Sigmoid colon (tissue), 7 donors: ENCODE measurements around the gene SSC4D. TPM values are rescaled to one million over a fixed set of nuclear protein-coding genes. Genes with fewer than 3 reads are reported as not detected.
"Not testable (repeated sequence)": the region's sequence is repeated elsewhere in the genome, so short reads cannot be mapped to it uniquely, and the experiment has no call there.

Experiments used
- DNase-seq: peaks from one replicate; pipeline ENCODE4 v3.0.0-alpha.2; 2019
- H3K27ac ChIP-seq, 4 donors: fragments of 200-600 bp; sonication (generic); one replicate each; pipeline ENCODE4 v1.5.1; 2016 to 2019; ENCODE audit warnings: mild to moderate bottlenecking in 1 of 4
- H3K27me3 ChIP-seq, 3 donors: fragments of 200-600 bp; sonication (generic); one replicate each; pipeline ENCODE4 v1.5.1; 2019; ENCODE audit warnings: mild to moderate bottlenecking in 1 of 3
- H3K36me3 ChIP-seq, 4 donors: fragments of 200-600 bp; sonication (generic); one replicate each; pipeline ENCODE4 v1.5.1; 2016 to 2019
- H3K4me1 ChIP-seq, 4 donors: fragments of 200-600 bp; sonication (generic); one replicate each; pipeline ENCODE4 v1.5.1; 2017 to 2019
- H3K4me3 ChIP-seq, 4 donors: fragments of 200-600 bp; sonication (generic); one replicate each; pipeline ENCODE4 v1.5.1; 2017 to 2019; ENCODE audit warnings: mild to moderate bottlenecking in 2 of 4, moderate library complexity in 1 of 4
- H3K9me3 ChIP-seq, 4 donors: fragments of 200-600 bp in 3 of 4; sonication (generic) in 3 of 4; one replicate each; pipeline versions ENCODE4 v1.5.1 to v1.6.1; 2013 to 2019
- EP300 ChIP-seq, 4 donors: sonication (generic); formaldehyde crosslinking; IDR thresholded peaks; one replicate each; pipeline ENCODE4 v1.6.1; 2017; ENCODE audit warnings: antibody characterized with exemption in 4 of 4
- POLR2A ChIP-seq, 2 donors: fragments of 450-650 bp; IDR thresholded peaks; one replicate each; pipeline ENCODE4 v1.6.1; 2016; ENCODE audit warnings: antibody characterized with exemption in 2 of 2, mild to moderate bottlenecking in 2 of 2, moderate library complexity in 2 of 2
- POLR2AphosphoS5 ChIP-seq, 4 donors: sonication (generic); formaldehyde crosslinking; IDR thresholded peaks; one replicate each; pipeline ENCODE4 v1.6.1; 2017; ENCODE audit warnings: antibody characterized with exemption in 4 of 4
- WGBS, 2 donors: extraction: QIAGEN DNeasy Blood & Tissue Kit; methylation state at CpG; one replicate each; pipeline ENCODE4 v1.1.7; 2013; 5-methylcytosine and 5-hydroxymethylcytosine counted together
- intact Hi-C: fragments of 100-400 bp; cut with DNase I; formaldehyde crosslinking; loops from one replicate; pipeline ENCODE4 v1.15.1; 2023
- polyA plus RNA-seq, 3 donors: library from polyadenylated mRNA; stranded (reverse); fragments of 200-250 nt; gene quantifications; one replicate each; pipeline ENCODE4 v1.2.3, GENCODE V29; 2013
- total RNA-seq, 4 donors: library from RNA; depleted of rRNA; stranded (reverse); fragments of >200 nt; gene quantifications; one replicate each; pipeline ENCODE4 v1.1.0, GENCODE V29; 2016
- TF ChIP-seq, protein P1 (sequence below), 4 experiments: fragments of 450-650 bp in 3 of 4; fragments of 200-600 bp in 1 of 4; IDR thresholded peaks; one replicate each; pipeline ENCODE4 v1.5.1; 2016 to 2019; ENCODE audit warnings: antibody characterized with exemption in 4 of 4, mild to moderate bottlenecking in 3 of 4, moderate library complexity in 2 of 4
- donor health status: healthy with polysubstance abuse.
- donor health status: Bipolar disorder and iron deficiency.
- donor health status: healthy.

Gene SSC4D
- total RNA-seq (1 to 10 TPM in 1 of 4 donors, under 1 TPM in 1, not detected in 2; 0.71 to 3.6 TPM), polyA plus RNA-seq (1 to 10 TPM in 1 of 3 donors, under 1 TPM in 1, not detected in 1; 0.47 to 1.2 TPM)

DNA sequence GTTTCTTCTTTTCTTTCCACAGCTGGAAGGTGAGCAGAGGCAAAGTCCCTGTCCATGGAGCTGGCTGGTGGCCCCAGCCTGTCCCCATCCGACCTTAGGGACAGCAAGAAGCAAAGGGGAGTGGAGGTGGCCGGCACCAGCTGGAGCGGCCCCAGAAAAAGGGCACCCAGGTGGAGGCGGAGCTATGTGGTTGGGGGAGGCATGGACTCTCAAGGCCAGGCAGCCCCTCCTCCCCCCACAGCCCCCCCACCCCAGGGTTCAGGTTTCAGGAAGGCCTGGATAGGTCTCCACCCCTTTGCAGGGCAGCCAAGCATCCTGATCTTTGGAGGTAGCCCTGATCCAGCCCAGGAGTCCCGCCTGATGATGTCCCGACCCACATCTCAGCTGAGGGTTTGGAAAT lies at the start of gene SSC4D:
TSS of gene SSC4D (minus strand) at position 161 of the 400 bp plus-strand sequence. CDS start 5,258 bp downstream, outside the sequence.
- 83 to 91% methylated on average over 6 of the region's 6 CpGs for WGBS, 2 donors
- Histone ChIP-seq H3K27ac (no peak within 1 kb of the TSS), H3K27me3 (peaks cover 0 to 4% (median 0%) of the 10 kb centered on the region in 3 donors), H3K36me3 (no peaks in the 10 kb centered on the region), H3K4me1 (no peaks in the 10 kb centered on the region), H3K4me3 (no peak within 1 kb of the TSS), H3K9me3 (no peaks in the 10 kb centered on the region)
- intact Hi-C loops: no loop called here
- DNase-seq: no peak
- no peak for TF ChIP-seq EP300 (IDR thresholded peaks at IDR 0.05)
- no peak for TF ChIP-seq POLR2AphosphoS5 (IDR thresholded peaks at IDR 0.05)
- TF ChIP-seq, protein P1, sequence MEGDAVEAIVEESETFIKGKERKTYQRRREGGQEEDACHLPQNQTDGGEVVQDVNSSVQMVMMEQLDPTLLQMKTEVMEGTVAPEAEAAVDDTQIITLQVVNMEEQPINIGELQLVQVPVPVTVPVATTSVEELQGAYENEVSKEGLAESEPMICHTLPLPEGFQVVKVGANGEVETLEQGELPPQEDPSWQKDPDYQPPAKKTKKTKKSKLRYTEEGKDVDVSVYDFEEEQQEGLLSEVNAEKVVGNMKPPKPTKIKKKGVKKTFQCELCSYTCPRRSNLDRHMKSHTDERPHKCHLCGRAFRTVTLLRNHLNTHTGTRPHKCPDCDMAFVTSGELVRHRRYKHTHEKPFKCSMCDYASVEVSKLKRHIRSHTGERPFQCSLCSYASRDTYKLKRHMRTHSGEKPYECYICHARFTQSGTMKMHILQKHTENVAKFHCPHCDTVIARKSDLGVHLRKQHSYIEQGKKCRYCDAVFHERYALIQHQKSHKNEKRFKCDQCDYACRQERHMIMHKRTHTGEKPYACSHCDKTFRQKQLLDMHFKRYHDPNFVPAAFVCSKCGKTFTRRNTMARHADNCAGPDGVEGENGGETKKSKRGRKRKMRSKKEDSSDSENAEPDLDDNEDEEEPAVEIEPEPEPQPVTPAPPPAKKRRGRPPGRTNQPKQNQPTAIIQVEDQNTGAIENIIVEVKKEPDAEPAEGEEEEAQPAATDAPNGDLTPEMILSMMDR (IDR thresholded peaks at IDR 0.05): no peak
- no peak for TF ChIP-seq POLR2A (IDR thresholded peaks at IDR 0.05)

DNA sequence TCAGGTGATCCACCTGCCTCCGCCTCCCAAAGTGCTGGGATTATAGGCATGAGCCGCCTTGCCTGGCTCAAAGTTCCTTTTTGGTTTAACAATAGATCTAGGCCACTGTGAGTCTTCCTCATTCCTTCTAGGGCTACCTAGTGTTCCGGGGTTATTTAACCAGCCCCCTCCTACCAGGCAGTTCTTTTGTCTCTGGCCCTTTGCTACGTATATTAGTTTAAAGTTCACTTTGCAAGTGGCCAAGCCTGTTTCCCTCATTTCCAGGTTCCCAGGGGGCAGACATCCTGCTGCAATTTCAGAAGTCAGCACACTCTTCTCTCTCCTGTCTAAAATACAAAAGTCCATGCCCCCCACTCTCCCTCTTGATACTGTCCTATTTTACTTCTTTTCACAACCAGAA lies 49.0 kb upstream of the SSC4D start:
- H3K4me1 ChIP-seq, H3K27ac ChIP-seq, DNase-seq, intact Hi-C loops, H3K9me3 ChIP-seq, H3K27me3 ChIP-seq, H3K36me3 ChIP-seq, H3K4me3 ChIP-seq: not testable (repeated sequence)
- 15 to 49% methylated on average over 1 of the region's 4 CpGs for WGBS, 2 donors

DNA sequence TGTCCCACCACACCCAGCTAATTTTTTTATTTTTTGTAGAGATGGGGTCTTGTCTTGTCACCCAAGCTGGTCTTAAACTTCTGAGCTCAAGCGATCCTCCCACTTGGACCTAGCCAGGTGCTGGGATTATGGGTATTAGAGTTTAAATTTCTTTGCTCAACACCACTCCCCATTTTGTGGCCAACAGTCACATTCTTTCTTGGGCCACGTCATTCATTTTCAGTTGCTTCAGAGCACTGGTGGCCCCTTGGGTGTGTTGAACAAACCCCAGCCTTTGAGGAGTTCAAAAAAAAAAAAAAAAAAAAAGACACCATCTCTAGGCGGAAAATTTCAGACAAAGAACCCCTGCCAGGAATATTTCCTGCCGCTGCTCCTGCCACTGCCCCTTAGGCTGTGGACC lies 47.5 kb upstream of the SSC4D start:
- 20 to 38% methylated on average over 1 to 2 of the region's 4 CpGs for WGBS, 2 donors
- intact Hi-C loops, H3K27me3 ChIP-seq: not testable (repeated sequence)

DNA sequence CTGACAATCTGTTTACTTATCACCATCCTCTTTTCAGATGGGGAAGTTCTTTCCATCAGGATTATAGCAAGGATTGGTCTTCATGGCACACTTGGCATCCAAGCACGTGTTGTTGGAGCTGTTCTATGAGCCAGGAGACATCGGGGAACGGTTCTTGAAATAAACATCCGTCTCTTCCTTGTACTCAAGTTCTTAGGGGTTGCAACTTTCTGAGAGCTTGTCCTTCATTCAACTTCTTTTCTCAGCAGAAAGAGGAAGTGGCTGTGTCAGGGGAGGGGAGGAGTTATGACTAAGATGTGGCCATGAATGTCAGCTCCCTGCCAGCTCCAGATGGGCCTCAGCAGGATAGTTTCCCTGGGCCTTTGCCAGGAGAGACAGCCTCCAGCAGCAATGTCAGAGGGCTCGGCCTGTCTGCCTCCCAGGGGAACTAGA lies 36.1 kb upstream of the SSC4D start:
- WGBS, 2 donors: 0 to 3% methylated on average over 4 of the region's 5 CpGs
- H3K27ac ChIP-seq: peak overlapping the region; percentile 34 to 61 (median 56)
- H3K4me3 ChIP-seq, H3K4me1 ChIP-seq, H3K9me3 ChIP-seq, H3K27me3 ChIP-seq, intact Hi-C loops, H3K36me3 ChIP-seq: not testable (repeated sequence)
- peak; percentile 74 for DNase-seq

More for the DNA sequence above, 47.5 kb upstream of the SSC4D start:
- H3K9me3 ChIP-seq, DNase-seq, H3K27ac ChIP-seq, H3K4me1 ChIP-seq, H3K4me3 ChIP-seq, H3K36me3 ChIP-seq: not testable (repeated sequence)

DNA sequence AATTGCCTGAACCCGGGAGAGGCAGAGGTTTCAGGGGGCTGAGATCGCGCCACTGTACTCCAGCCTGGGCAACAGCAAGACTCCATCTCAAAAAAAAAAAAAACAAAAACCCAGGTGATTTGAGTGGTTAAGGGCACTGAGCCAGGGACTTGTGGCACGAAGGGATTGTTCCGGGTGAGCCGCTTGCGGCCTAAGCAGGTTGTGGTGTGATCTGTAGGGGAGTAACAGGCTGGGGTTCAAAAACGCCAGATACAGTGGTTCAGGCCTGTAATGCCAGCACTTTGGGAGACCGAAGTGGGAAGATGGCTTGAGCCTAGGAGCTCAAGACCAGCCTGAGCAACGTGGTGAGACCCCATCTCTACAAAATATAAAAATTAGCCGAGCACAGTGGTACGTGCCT lies 34.3 kb upstream of the SSC4D start:
- H3K27ac ChIP-seq, H3K9me3 ChIP-seq, H3K4me3 ChIP-seq, H3K4me1 ChIP-seq, H3K27me3 ChIP-seq, H3K36me3 ChIP-seq, intact Hi-C loops, DNase-seq: not testable (repeated sequence)
- WGBS, 2 donors: 33 to 74% methylated on average over 9 to 11 of the region's 12 CpGs

DNA sequence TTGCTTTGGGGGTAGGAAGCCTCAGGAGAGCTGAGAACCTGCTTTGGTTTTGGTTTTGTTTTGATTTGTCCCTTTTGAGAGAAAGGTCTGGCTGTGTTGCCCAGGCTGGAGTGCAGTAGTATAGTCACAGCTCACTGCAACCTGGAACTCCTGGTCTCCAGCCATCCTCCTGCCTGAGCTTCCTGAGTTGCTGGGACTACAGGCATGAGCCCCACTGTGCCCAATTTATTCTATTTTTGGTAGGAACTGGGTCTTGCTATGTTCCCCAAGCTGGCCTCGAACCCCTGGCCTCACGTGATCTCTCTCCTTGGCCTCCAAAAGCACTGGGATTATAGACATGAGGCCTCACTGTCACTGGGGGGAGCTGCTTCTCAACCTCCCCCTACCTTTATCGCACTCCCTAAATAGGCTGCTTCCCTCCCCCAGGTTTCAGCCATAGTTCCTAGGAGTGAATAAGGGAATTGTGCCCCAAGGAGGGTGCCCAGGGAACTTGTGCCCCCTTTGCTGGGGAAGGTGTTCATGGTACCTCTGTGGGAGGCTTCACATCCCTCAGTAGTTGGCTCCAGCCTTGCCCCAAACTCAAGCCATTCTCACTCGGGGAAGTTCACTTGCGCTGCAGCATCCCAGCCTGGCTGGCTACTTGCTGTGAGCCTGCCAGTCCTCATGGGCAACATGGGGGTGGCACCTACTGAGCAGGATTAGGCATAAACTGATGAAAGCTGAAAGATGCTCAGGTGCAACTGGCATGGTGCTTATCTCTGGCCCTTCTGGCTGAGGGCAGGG lies 33.4 kb upstream of the SSC4D start:
- H3K4me3 ChIP-seq, intact Hi-C loops, H3K4me1 ChIP-seq, H3K36me3 ChIP-seq, H3K27ac ChIP-seq, H3K27me3 ChIP-seq, H3K9me3 ChIP-seq: not testable (repeated sequence)
- 93 to 96% methylated on average over 5 of the region's 5 CpGs for WGBS, 2 donors
- peak; percentile 35 for DNase-seq

DNA sequence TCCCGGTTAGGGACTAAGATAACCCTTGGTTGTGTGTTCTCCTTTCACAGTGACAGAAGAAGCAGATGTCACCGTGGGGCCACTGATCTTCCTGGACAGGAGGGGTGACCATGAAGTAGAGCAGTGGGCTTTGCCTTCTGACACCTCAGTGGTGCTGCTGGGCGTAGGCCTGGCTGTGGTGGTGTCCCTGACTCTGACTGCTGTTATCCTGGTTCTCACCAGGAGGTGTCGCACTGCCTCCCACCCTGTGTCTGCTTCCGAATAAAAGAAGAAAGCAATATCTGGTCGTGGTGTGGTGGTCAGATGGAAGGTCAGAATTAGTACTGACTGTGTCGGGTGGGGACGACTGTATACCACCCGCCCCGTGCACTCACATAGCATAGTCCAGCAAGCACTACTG lies 32.3 kb upstream of the SSC4D start:
- intact Hi-C loops, H3K27me3 ChIP-seq: not testable (repeated sequence)
- 62 to 75% methylated on average over 2 of the region's 10 CpGs for WGBS, 2 donors

DNA sequence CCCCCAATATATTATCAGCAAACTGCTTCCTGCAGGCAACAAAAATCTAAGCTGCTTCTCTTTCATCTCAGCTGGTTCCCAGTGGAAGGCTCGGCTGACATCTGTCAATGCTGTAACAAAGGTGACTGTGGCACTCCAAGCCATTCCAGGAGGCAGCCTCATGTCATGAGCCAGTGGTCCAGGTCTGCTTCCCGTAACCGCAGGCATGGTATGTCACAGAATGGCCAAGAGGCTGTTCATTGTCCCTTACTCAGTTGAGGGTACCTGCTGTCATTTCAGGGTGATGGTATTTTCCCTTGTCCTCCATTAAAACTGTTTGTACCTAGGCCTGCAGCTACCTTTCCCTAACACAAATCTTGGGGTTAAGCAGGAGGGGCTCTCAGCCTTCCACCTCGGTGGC lies 30.9 kb upstream of the SSC4D start:
- not testable (repeated sequence) for H3K4me1 ChIP-seq, H3K36me3 ChIP-seq
- 93% methylated on average over 4 of the region's 4 CpGs for WGBS, 2 donors

More for the DNA sequence above, 32.3 kb upstream of the SSC4D start:
- not testable (repeated sequence) for H3K36me3 ChIP-seq, H3K27ac ChIP-seq, H3K4me3 ChIP-seq, DNase-seq, H3K9me3 ChIP-seq, H3K4me1 ChIP-seq

DNA sequence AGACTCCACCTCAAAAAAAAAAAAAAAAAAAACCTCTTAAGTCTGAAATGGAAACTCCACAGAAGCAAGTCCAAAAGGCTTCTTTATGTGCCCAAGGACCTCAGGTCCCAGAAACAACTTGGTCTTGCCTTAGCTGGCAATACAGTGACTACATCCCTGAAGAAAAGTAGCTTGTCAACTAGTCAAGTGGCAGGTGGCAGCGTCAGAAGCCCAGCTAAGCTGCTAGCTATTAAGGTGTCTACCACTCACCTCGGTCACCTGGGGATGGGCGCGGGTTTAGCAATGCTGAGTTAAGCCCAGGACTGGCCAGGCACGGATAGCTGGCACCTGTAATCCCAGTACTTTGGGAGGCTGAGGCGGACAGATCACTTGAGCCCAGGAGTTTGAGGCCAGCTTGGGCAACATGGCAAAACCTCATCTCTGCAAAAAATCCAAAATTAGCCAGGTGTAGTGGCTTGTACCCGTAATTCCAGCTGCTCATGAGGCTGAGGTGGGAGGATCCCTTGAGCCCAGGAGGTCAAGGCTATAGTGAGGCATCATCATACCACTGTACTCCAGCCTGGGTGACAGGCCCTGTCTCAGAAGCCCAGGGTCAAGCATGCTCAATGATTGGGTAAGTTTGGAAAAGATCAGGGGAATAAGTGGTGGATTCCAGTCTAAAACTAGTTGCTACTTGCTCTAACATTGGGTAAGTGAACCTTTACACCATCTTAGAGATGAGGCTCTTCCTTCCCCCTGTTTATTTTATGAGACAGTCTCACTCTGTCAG lies 29.8 kb upstream of the SSC4D start:
- H3K9me3 ChIP-seq, H3K36me3 ChIP-seq, H3K4me3 ChIP-seq, DNase-seq, H3K27ac ChIP-seq, H3K4me1 ChIP-seq, intact Hi-C loops, H3K27me3 ChIP-seq: not testable (repeated sequence)
- 81 to 95% methylated on average over 4 of the region's 7 CpGs for WGBS, 2 donors

More for the DNA sequence above, 30.9 kb upstream of the SSC4D start:
- DNase-seq, H3K27me3 ChIP-seq, H3K4me3 ChIP-seq, H3K27ac ChIP-seq, intact Hi-C loops, H3K9me3 ChIP-seq: not testable (repeated sequence)
